A549 (cell line): ENCODE measurements around the gene ZNF296.

Experiments used
- CEBPB ChIP-seq, 2 experiments: fragments of >200 bp in 1 of 2; sonication (Bioruptor Twin) in 1 of 2; formaldehyde crosslinking in 1 of 2; IDR thresholded peaks; 2 replicates each; pipeline ENCODE4 v1.6.1; 2012 to 2016
- CHD2 ChIP-seq: fragments of 150-350 bp; IDR thresholded peaks from 2 replicates; pipeline ENCODE4 v1.6.1; 2014; ENCODE audit warnings: low read length; ENCODE audit not compliant: partially characterized antibody
- EHMT2 ChIP-seq: fragments of 200-600 bp; sonication (generic); IDR thresholded peaks from 2 replicates; pipeline ENCODE4 v1.6.1; 2016; ENCODE audit warnings: antibody characterized with exemption, low read depth, mild to moderate bottlenecking, moderate library complexity
- EP300 ChIP-seq, 2 experiments: fragments of >200 bp; sonication (Bioruptor Twin); formaldehyde crosslinking; IDR thresholded peaks; 2 replicates in 1 of 2; 3 replicates in 1 of 2; pipeline ENCODE4 v1.6.1; 2016 to 2017
- HDAC2 ChIP-seq: fragments of 200-600 bp; sonication (generic); IDR thresholded peaks from 2 replicates; pipeline ENCODE4 v1.6.1; 2016
- KDM5A ChIP-seq: fragments of 200-600 bp; sonication (generic); IDR thresholded peaks from 2 replicates; pipeline ENCODE4 v1.6.1; 2016; ENCODE audit warnings: antibody characterized with exemption, mild to moderate bottlenecking
- MAFK ChIP-seq: fragments of 450-650 bp; IDR thresholded peaks from 2 replicates; pipeline ENCODE4 v1.6.1; 2014; ENCODE audit not compliant: partially characterized antibody
- MYC ChIP-seq: IDR thresholded peaks from 2 replicates; pipeline ENCODE4 v1.6.1; 2012; ENCODE audit warnings: mild to moderate bottlenecking, inconsistent platforms, low read length, improper control_type of control experiment, borderline replicate concordance
- POLR2A ChIP-seq: IDR thresholded peaks from 2 replicates; pipeline ENCODE4 v1.6.1; 2012; ENCODE audit warnings: mild to moderate bottlenecking, low read length
- SREBF2 ChIP-seq: fragments of 450-650 bp; IDR thresholded peaks from 2 replicates; pipeline ENCODE4 v1.6.1; 2014; ENCODE audit warnings: mild to moderate bottlenecking, moderate library complexity
- TF ChIP-seq, protein P1 (sequence below): IDR thresholded peaks from 2 replicates; pipeline ENCODE4 v1.6.1; 2012; ENCODE audit warnings: low read depth, borderline replicate concordance
- TF ChIP-seq, protein P2 (sequence below): fragments of >200 bp; sonication (Bioruptor Twin); formaldehyde crosslinking; IDR thresholded peaks from 3 replicates; pipeline ENCODE4 v1.5.1; 2016
- TF ChIP-seq, protein P3 (sequence below): fragments of 250-450 bp; sonication (Bioruptor Pico); IDR thresholded peaks from 2 replicates; pipeline ENCODE4 v1.5.0; 2021; ENCODE audit warnings: mild to moderate bottlenecking, moderate library complexity, borderline replicate concordance
- TF ChIP-seq, protein P4 (sequence below): IDR thresholded peaks from 2 replicates; pipeline ENCODE4 v1.6.1; 2012

DNA sequence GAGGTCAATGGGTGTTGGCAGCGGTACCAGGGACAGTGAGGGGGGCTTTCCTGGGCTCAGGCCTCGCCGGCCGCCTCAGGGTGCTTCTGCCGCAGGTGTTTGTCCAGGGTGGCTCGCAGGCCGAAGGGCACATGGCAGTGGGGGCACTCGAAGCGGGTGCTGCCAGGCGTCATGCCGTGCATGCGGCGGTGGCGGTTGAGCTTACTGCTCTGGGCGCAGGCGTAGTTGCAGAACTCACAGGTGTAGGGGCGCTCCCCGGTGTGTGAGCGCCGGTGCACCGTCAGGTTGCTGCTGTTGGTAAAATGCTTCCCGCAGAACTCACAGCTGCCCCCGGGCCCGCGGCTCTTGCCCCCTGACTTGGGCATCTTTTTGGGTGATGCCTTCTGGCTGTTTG is 4.7 kb downstream of the ZNF296 start:
- TF ChIP-seq, protein P1, sequence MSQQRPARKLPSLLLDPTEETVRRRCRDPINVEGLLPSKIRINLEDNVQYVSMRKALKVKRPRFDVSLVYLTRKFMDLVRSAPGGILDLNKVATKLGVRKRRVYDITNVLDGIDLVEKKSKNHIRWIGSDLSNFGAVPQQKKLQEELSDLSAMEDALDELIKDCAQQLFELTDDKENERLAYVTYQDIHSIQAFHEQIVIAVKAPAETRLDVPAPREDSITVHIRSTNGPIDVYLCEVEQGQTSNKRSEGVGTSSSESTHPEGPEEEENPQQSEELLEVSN = no peak
- TF ChIP-seq, protein P2, sequence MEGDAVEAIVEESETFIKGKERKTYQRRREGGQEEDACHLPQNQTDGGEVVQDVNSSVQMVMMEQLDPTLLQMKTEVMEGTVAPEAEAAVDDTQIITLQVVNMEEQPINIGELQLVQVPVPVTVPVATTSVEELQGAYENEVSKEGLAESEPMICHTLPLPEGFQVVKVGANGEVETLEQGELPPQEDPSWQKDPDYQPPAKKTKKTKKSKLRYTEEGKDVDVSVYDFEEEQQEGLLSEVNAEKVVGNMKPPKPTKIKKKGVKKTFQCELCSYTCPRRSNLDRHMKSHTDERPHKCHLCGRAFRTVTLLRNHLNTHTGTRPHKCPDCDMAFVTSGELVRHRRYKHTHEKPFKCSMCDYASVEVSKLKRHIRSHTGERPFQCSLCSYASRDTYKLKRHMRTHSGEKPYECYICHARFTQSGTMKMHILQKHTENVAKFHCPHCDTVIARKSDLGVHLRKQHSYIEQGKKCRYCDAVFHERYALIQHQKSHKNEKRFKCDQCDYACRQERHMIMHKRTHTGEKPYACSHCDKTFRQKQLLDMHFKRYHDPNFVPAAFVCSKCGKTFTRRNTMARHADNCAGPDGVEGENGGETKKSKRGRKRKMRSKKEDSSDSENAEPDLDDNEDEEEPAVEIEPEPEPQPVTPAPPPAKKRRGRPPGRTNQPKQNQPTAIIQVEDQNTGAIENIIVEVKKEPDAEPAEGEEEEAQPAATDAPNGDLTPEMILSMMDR = no peak
- no peak for TF ChIP-seq EP300 (IDR thresholded peaks at IDR 0.05)
- TF ChIP-seq MAFK = no peak
- TF ChIP-seq POLR2A = no peak
- TF ChIP-seq SREBF2 = no peak
- TF ChIP-seq, protein P3, sequence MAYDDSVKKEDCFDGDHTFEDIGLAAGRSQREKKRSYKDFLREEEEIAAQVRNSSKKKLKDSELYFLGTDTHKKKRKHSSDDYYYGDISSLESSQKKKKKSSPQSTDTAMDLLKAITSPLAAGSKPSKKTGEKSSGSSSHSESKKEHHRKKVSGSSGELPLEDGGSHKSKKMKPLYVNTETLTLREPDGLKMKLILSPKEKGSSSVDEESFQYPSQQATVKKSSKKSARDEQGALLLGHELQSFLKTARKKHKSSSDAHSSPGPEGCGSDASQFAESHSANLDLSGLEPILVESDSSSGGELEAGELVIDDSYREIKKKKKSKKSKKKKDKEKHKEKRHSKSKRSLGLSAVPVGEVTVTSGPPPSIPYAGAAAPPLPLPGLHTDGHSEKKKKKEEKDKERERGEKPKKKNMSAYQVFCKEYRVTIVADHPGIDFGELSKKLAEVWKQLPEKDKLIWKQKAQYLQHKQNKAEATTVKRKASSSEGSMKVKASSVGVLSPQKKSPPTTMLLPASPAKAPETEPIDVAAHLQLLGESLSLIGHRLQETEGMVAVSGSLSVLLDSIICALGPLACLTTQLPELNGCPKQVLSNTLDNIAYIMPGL (CRISPR knock-in tag) = no peak
- TF ChIP-seq HDAC2 = no peak
- no peak for TF ChIP-seq CHD2
- TF ChIP-seq, protein P4, sequence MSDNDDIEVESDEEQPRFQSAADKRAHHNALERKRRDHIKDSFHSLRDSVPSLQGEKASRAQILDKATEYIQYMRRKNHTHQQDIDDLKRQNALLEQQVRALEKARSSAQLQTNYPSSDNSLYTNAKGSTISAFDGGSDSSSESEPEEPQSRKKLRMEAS = no peak
- no peak for TF ChIP-seq EHMT2
- no peak for TF ChIP-seq MYC
- no peak for TF ChIP-seq KDM5A
- no peak for TF ChIP-seq CEBPB (IDR thresholded peaks at IDR 0.05)
